ENCODE measurements around the gene ADCYAP1R1.

GRCh38 chr7:31014826-31015225 lies 37.3 kb upstream of the ADCYAP1R1 start:
- TF ChIP-seq CTCF (IDR thresholded peaks at IDR 0.05): no peak
- no peak for TF ChIP-seq POLR2A (IDR thresholded peaks at IDR 0.05)
- TF ChIP-seq EP300 (IDR thresholded peaks at IDR 0.05; ENCODE audit: low read depth): no peak
